ENCODE data around the gene PRPF38B.
A peak's percentile ranks its signal among the peaks of the same experiment; 100 is the strongest.

The PRPF38B gene, protein sequence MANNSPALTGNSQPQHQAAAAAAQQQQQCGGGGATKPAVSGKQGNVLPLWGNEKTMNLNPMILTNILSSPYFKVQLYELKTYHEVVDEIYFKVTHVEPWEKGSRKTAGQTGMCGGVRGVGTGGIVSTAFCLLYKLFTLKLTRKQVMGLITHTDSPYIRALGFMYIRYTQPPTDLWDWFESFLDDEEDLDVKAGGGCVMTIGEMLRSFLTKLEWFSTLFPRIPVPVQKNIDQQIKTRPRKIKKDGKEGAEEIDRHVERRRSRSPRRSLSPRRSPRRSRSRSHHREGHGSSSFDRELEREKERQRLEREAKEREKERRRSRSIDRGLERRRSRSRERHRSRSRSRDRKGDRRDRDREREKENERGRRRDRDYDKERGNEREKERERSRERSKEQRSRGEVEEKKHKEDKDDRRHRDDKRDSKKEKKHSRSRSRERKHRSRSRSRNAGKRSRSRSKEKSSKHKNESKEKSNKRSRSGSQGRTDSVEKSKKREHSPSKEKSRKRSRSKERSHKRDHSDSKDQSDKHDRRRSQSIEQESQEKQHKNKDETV

DNA sequence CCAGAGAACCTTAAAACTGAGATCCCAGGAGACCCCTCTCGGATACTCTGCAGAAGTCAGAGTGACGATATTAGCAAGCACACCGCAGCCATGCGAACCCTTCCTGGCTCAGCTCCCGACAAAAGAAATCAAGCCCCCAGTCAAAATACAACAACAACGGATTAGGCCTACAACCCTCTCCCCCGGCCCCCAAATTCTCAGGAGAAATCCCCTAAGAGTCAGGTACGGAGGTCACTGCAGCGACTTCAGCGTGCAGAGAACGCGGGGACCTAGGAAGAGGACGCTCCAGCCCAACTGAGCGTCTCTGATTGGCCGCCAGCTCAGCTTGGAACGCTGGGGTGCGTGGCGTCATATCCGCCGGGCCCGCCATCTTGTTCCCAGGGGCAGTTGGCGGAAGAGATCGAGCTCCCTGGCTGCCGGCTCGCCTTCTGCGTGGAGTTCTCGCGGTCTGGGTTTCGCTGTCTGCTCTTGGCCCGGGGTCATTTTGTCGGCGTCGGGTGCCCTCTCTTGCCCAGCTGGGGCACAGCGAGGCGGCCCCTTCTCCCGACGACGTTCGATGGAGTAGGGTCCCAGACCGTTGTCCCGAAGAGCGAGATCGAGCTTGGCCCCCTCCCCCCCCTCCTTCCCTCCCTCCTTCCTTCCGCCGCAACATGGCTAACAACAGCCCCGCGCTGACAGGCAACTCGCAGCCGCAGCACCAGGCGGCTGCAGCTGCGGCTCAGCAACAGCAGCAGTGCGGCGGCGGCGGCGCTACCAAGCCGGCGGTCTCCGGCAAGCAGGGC lies at the start of gene PRPF38B:
PRPF38B (plus strand) TSS at position 369 of the 782 bp plus-strand sequence; CDS start at position 651, 282 bp downstream.
- peak; percentile 94 for DNase-seq (ENCODE audit: low spot score)
- in situ Hi-C loops (cut with MboI; ENCODE audit: low pct_unique_long_range_greater_than_20kb, low sequenced_read_pairs, unreplicated experiment), result no loop called here
- TF ChIP-seq, protein P1, sequence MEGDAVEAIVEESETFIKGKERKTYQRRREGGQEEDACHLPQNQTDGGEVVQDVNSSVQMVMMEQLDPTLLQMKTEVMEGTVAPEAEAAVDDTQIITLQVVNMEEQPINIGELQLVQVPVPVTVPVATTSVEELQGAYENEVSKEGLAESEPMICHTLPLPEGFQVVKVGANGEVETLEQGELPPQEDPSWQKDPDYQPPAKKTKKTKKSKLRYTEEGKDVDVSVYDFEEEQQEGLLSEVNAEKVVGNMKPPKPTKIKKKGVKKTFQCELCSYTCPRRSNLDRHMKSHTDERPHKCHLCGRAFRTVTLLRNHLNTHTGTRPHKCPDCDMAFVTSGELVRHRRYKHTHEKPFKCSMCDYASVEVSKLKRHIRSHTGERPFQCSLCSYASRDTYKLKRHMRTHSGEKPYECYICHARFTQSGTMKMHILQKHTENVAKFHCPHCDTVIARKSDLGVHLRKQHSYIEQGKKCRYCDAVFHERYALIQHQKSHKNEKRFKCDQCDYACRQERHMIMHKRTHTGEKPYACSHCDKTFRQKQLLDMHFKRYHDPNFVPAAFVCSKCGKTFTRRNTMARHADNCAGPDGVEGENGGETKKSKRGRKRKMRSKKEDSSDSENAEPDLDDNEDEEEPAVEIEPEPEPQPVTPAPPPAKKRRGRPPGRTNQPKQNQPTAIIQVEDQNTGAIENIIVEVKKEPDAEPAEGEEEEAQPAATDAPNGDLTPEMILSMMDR (IDR thresholded peaks at IDR 0.05; ENCODE audit: extremely low read depth, insufficient read depth, missing control alignments), result no peak

DNA sequence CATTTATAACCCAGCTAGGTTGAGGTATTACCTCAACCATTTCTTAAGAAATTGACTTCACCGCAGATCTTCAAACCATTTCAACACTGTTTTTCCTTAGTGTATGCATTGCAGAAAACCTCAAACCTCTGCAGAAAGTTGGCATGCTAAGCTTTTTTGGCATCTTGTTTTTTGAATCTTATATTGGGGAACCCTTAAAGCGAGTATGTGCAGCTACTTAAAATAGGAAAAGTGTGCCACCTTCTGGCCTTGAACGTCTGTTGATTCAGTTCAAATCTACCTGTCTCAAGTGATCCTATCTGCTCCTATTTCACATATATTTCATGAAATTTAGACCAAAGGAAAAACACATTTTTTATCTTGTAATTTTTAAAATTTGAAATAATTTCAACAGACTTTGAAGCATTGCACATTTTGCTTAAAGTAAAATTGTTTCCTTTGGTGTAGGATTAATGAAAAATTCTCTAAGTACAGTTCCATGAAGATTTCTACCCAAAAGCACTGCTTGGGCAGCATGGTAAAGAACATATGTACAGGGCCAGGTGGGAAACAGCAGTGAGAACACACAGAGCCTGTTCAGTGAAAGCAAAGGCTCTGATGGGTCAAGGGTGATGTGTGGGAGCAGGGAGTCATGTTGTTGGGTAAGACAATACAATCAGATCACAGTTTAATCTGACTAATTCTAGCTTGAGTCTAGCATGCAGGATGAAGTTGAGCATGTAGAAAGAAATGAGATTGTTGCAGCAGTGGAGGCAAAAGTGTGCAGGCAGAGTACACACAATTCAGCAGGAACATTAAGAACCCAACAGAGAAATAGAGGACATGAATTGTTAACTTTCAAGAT lies 48.4 kb upstream of the PRPF38B start:
- DNase-seq (ENCODE audit: low spot score), result peak; percentile 74
- TF ChIP-seq, protein P1 (IDR thresholded peaks at IDR 0.05; ENCODE audit: extremely low read depth, insufficient read depth, missing control alignments), result peak; percentile 62
- in situ Hi-C loops (cut with MboI; ENCODE audit: low pct_unique_long_range_greater_than_20kb, low sequenced_read_pairs, unreplicated experiment), result no loop called here

DNA sequence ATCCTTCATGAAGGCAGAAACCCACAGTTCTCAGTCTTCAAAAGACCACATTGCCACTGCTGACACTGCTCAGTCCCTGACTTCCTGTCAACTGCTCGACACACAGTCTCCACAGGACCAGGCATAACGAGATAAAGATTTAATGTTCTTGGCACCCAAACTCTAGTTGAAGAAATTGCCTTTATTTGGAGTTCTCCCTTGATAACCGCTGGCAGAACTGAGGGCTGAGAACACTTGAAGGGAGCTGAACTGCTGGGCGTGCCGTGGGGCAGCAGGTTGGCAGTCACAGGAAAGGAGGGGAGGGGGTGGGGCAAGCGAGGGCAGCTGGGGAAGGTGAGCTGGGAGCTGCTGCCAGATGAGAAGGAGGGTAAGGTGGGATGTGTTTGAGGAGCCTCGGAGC lies 47.1 kb upstream of the PRPF38B start:
- TF ChIP-seq, protein P1 (IDR thresholded peaks at IDR 0.05; ENCODE audit: extremely low read depth, insufficient read depth, missing control alignments), result no peak
- DNase-seq (ENCODE audit: low spot score), result no peak
- in situ Hi-C loops (cut with MboI; ENCODE audit: low pct_unique_long_range_greater_than_20kb, low sequenced_read_pairs, unreplicated experiment), result no loop called here

DNA sequence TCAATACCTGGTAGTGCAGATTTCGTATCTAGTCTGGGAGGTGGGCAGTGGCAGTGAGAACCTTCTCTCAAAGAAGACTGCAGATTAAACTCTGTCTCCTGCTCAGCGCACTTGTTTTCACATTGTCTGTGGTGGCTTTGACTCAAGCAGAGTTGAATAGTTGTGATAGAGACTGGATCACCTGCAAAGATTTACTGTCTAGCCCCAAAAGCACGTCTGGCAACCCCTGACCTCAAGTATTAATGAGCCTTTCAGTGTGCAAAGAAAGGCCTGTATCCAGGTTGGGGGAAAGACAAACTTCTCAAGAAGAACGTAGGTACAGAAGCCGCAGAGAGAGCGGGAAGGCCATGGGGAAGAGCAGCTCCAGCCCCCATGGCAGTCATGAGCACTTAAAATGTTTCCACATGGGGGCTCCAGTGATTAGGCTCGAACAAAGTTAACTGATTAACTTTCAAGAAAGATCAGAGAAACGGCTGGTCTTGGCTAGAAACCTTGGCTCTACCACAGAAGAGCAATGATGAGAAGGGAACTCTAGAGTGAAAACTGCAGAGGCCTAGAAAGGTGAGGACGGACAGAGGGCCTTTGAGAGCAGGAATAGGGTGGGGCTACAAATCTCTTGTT lies 46.4 kb upstream of the PRPF38B start:
- in situ Hi-C loops (cut with MboI; ENCODE audit: low pct_unique_long_range_greater_than_20kb, low sequenced_read_pairs, unreplicated experiment), result no loop called here
- DNase-seq (ENCODE audit: low spot score), result no peak
- TF ChIP-seq, protein P1 (IDR thresholded peaks at IDR 0.05; ENCODE audit: extremely low read depth, insufficient read depth, missing control alignments), result no peak

DNA sequence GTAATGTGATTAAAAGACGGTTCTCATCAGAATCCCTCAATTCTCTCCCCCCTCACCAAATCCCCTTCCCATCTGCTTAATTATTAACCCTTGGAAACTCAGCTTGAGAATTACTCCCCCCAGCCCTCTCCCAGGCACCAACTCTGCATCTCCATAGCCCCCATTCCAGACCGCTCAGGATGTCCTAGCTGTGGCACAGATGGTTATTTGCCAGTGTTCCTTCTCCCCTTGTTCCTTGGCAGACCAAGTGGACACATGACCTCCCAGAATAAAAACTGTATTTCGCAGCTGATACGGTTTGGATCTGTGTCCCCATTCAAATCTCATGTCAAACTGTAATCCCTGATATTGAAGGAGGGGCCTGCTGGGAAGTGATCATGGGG lies 45.9 kb upstream of the PRPF38B start:
- TF ChIP-seq, protein P1 (IDR thresholded peaks at IDR 0.05; ENCODE audit: extremely low read depth, insufficient read depth, missing control alignments), result no peak
- no peak for DNase-seq (ENCODE audit: low spot score)
- in situ Hi-C loops (cut with MboI; ENCODE audit: low pct_unique_long_range_greater_than_20kb, low sequenced_read_pairs, unreplicated experiment), result no loop called here

Data from GM13977 (cell line).